H9 (cell line): ENCODE measurements around the gene SLC2A5. TPM values are rescaled to one million over a fixed set of nuclear protein-coding genes. Genes with fewer than 3 reads are reported as not detected.

Source experiments
- DNase-seq: peaks from one replicate; pipeline ENCODE4 v3.0.0-alpha.2; 2017
- H2AFZ ChIP-seq: one replicate; pipeline ENCODE4 v1.6.1; 2013; ENCODE audit warnings: mild to moderate bottlenecking, low read length, control low read depth, moderate library complexity
- H2AK5ac ChIP-seq: 2 replicates; pipeline ENCODE4 v1.6.1; 2013; ENCODE audit warnings: low read length, control low read depth, mixed read lengths; ENCODE audit not compliant: insufficient read length
- H2BK120ac ChIP-seq: one replicate; pipeline ENCODE4 v1.6.1; 2013; ENCODE audit warnings: low read depth, mild to moderate bottlenecking, low read length, control low read depth, inconsistent platforms; ENCODE audit not compliant: poor library complexity, severe bottlenecking
- H2BK12ac ChIP-seq: 2 replicates; pipeline ENCODE4 v1.6.1; 2013; ENCODE audit warnings: low read length, control low read depth, mixed read lengths, low read depth; ENCODE audit not compliant: insufficient read length
- H2BK15ac ChIP-seq: 2 replicates; pipeline ENCODE4 v1.6.1; 2013; ENCODE audit warnings: low read depth, low read length, control low read depth
- H2BK20ac ChIP-seq: one replicate; pipeline ENCODE4 v1.6.1; 2013; ENCODE audit warnings: low read depth, mild to moderate bottlenecking, low read length, control low read depth, inconsistent platforms; ENCODE audit not compliant: poor library complexity, severe bottlenecking
- H2BK5ac ChIP-seq: 2 replicates; pipeline ENCODE4 v1.6.1; 2013; ENCODE audit warnings: low read length, control low read depth, mixed read lengths; ENCODE audit not compliant: insufficient read length
- H3K14ac ChIP-seq: 2 replicates; pipeline ENCODE4 v1.6.1; 2013; ENCODE audit warnings: low read length, control low read depth; ENCODE audit not compliant: insufficient read depth
- H3K18ac ChIP-seq: 2 replicates; pipeline ENCODE4 v1.6.1; 2013; ENCODE audit warnings: low read depth, mild to moderate bottlenecking, mixed read lengths, low read length, control low read depth; ENCODE audit not compliant: insufficient read length
- H3K23ac ChIP-seq: 2 replicates; pipeline ENCODE4 v1.6.1; 2013; ENCODE audit warnings: low read length, control low read depth, mixed read lengths, low read depth; ENCODE audit not compliant: insufficient read length
- H3K23me2 ChIP-seq: 2 replicates; pipeline ENCODE4 v1.6.1; 2013; ENCODE audit warnings: low read depth, mild to moderate bottlenecking, mixed read lengths, low read length, control low read depth; ENCODE audit not compliant: insufficient read length, poor library complexity, severe bottlenecking
- H3K27ac ChIP-seq: 2 replicates; pipeline ENCODE4 v1.5.1; 2013; ENCODE audit warnings: low read length, control low read depth, mixed read lengths, low read depth; ENCODE audit not compliant: insufficient read length
- H3K27me3 ChIP-seq: 2 replicates; pipeline ENCODE4 v1.6.1; 2013; ENCODE audit warnings: low read length, control low read depth, inconsistent platforms; ENCODE audit not compliant: insufficient read depth
- H3K4ac ChIP-seq: 2 replicates; pipeline ENCODE4 v1.6.1; 2013; ENCODE audit warnings: low read depth, mild to moderate bottlenecking, control low read depth, inconsistent platforms, low read length, moderate library complexity
- H3K4me1 ChIP-seq: 2 replicates; pipeline ENCODE4 v1.6.1; 2013; ENCODE audit warnings: low read length, control low read depth, inconsistent platforms; ENCODE audit not compliant: insufficient read depth
- H3K4me2 ChIP-seq: 2 replicates; pipeline ENCODE4 v1.6.1; 2013; ENCODE audit warnings: low read length, control low read depth, mixed read lengths; ENCODE audit not compliant: insufficient read length, insufficient read depth
- H3K56ac ChIP-seq: 2 replicates; pipeline ENCODE4 v1.6.1; 2013; ENCODE audit warnings: low read depth, mild to moderate bottlenecking, mixed read lengths, low read length, control low read depth; ENCODE audit not compliant: insufficient read length
- H3K79me1 ChIP-seq: 2 replicates; pipeline ENCODE4 v1.6.1; 2013; ENCODE audit warnings: low read depth, mild to moderate bottlenecking, moderate library complexity, low read length, control low read depth, inconsistent platforms; ENCODE audit not compliant: insufficient read depth, poor library complexity, severe bottlenecking
- H3K79me2 ChIP-seq: 2 replicates; pipeline ENCODE4 v1.6.1; 2013; ENCODE audit warnings: low read length, control low read depth, inconsistent platforms; ENCODE audit not compliant: insufficient read depth
- H3K9ac ChIP-seq: 2 replicates; pipeline ENCODE4 v1.6.1; 2013; ENCODE audit warnings: low read length, control low read depth, mixed read lengths; ENCODE audit not compliant: insufficient read length; ENCODE audit errors: extremely low read depth
- H3K9me3 ChIP-seq: one replicate; pipeline ENCODE4 v1.6.1; 2013; ENCODE audit warnings: low read depth, low read length, inconsistent platforms; ENCODE audit not compliant: control insufficient read depth
- H3T11ph ChIP-seq: one replicate; pipeline ENCODE4 v1.6.1; 2013; ENCODE audit warnings: mild to moderate bottlenecking, low read length, control low read depth, inconsistent platforms
- H4K20me1 ChIP-seq: one replicate; pipeline ENCODE4 v1.6.1; 2013; ENCODE audit not compliant: control insufficient read depth, insufficient read length, insufficient read depth
- H4K5ac ChIP-seq: 2 replicates; pipeline ENCODE4 v1.6.1; 2013; ENCODE audit warnings: low read depth, mild to moderate bottlenecking, mixed read lengths, low read length, control low read depth; ENCODE audit not compliant: insufficient read length
- H4K8ac ChIP-seq: replicated peaks from 2 replicates; pipeline ENCODE4 v1.6.1; 2013; ENCODE audit warnings: low read length, control low read depth, mixed read lengths, low read depth; ENCODE audit not compliant: insufficient read length
- H4K91ac ChIP-seq: 2 replicates; pipeline ENCODE4 v1.6.1; 2013; ENCODE audit warnings: low read depth, mild to moderate bottlenecking, moderate library complexity, mixed read lengths, low read length, control low read depth; ENCODE audit not compliant: insufficient read length
- H3K27ac Mint-ChIP-seq, 3 experiments: 2 replicates in 2 of 3; 3 replicates in 1 of 3; pipeline ENCODE4 v1.8.0; 2020 to 2021; ENCODE audit warnings: mixed read lengths in 3 of 3, mild to moderate bottlenecking in 1 of 3, moderate library complexity in 1 of 3
- H3K27me3 Mint-ChIP-seq: 2 replicates; pipeline ENCODE4 v1.8.0; 2021; ENCODE audit warnings: low read depth, mild to moderate bottlenecking, moderate library complexity, mixed read lengths
- H3K36me3 Mint-ChIP-seq, 3 experiments: 2 replicates in 2 of 3; 3 replicates in 1 of 3; pipeline ENCODE4 v1.8.0; 2020 to 2021; ENCODE audit warnings: low read depth in 3 of 3, mixed read lengths in 3 of 3; ENCODE audit not compliant: insufficient read depth in 1 of 3
- H3K4me1 Mint-ChIP-seq, 2 experiments: 2 replicates each; pipeline ENCODE4 v1.8.0; 2020; ENCODE audit warnings: mixed read lengths in 2 of 2
- H3K4me3 Mint-ChIP-seq, 2 experiments: 2 replicates in 1 of 2; 3 replicates in 1 of 2; pipeline ENCODE4 v1.8.0; 2020 to 2021; ENCODE audit warnings: mild to moderate bottlenecking in 2 of 2, mixed read lengths in 2 of 2, moderate library complexity in 1 of 2
- H3K9me3 Mint-ChIP-seq, 2 experiments: 2 replicates in 1 of 2; 3 replicates in 1 of 2; pipeline ENCODE4 v1.8.0; 2020; ENCODE audit warnings: mild to moderate bottlenecking in 2 of 2, mixed read lengths in 2 of 2, moderate library complexity in 1 of 2
- CTCF ChIP-seq: fragments of 200-600 bp; sonication (generic); conservative IDR thresholded peaks from 3 replicates; pipeline ENCODE4 v1.8.0; 2021; ENCODE audit warnings: antibody characterized with exemption, mild to moderate bottlenecking
- WGBS: extraction: QIAGEN DNeasy Blood & Tissue Kit; methylation state at CpG from one replicate; pipeline ENCODE4 v1.1.7; 2013; ENCODE audit warnings: missing lambda C conversion rate, low lambda C conversion rate, mixed read lengths; ENCODE audit not compliant: insufficient read length; ENCODE audit errors: extremely low coverage; 5-methylcytosine and 5-hydroxymethylcytosine counted together
- total RNA-seq: library from RNA; stranded (reverse); gene quantifications from 2 replicates; pipeline ENCODE4 v1.2.1, GENCODE V29; 2021

The SLC2A5 gene
- total RNA-seq, 1 experiment from 2014 or later, result not detected

GRCh38 chr1:9042272-9042671 is 27.2 kb downstream of the SLC2A5 start:
- H4K5ac ChIP-seq, result no peak overlapping the region
- no peak overlapping the region for H4K8ac ChIP-seq
- H3K27me3 Mint-ChIP-seq, result peaks cover 3% of the 10 kb centered on the region; the same call in 1 of the 2 replicates
- H2BK20ac ChIP-seq, result no peak overlapping the region
- no peaks in the 10 kb centered on the region; a peak in 1 of 5 replicates for H3K9me3 Mint-ChIP-seq
- no peak overlapping the region for H2BK5ac ChIP-seq
- H3K4me1 Mint-ChIP-seq, result no peaks in the 10 kb centered on the region
- no CpG with 5 or more reads among the region's 5 CpGs for WGBS
- H3K27ac Mint-ChIP-seq, result no peak overlapping the region; a peak in 1 of 7 replicates
- no peaks in the 10 kb centered on the region for H3K79me2 ChIP-seq
- no peaks in the 10 kb centered on the region for H3K27me3 ChIP-seq
- H2AFZ ChIP-seq, result no peak overlapping the region
- H3K56ac ChIP-seq, result no peak overlapping the region
- H3T11ph ChIP-seq, result no peak overlapping the region
- H3K4me3 Mint-ChIP-seq, result no peak overlapping the region
- H3K9me3 ChIP-seq, result no peaks in the 10 kb centered on the region
- no peaks in the 10 kb centered on the region for H3K23me2 ChIP-seq
- H3K4me2 ChIP-seq, result no peak overlapping the region
- H2AK5ac ChIP-seq, result no peak overlapping the region
- no peak overlapping the region for H4K91ac ChIP-seq
- H3K4me1 ChIP-seq, result no peaks in the 10 kb centered on the region
- H3K9ac ChIP-seq, result no peak overlapping the region
- no peak overlapping the region for H2BK15ac ChIP-seq
- H3K36me3 Mint-ChIP-seq, result no peaks in the 10 kb centered on the region
- no peaks in the 10 kb centered on the region for H3K79me1 ChIP-seq
- DNase-seq, result no peak
- no peak overlapping the region for H3K18ac ChIP-seq
- no peak overlapping the region for H3K14ac ChIP-seq
- H2BK120ac ChIP-seq, result no peak overlapping the region
- no peak overlapping the region for H3K27ac ChIP-seq
- TF ChIP-seq CTCF, result no peak
- H3K23ac ChIP-seq, result no peak overlapping the region
- peaks cover 4% of the 10 kb centered on the region for H4K20me1 ChIP-seq
- no peak overlapping the region for H2BK12ac ChIP-seq
- H3K4ac ChIP-seq, result no peak overlapping the region
